Pulmonary artery endothelial cell (primary cell): ENCODE measurements around the gene KLHL29. TPM values are rescaled to one million over a fixed set of nuclear protein-coding genes. Genes with fewer than 3 reads are reported as not detected.

Experiments used
- DNase-seq: peaks from one replicate; pipeline ENCODE4 v3.0.0-alpha.2; 2011; ENCODE audit warnings: low read depth, low spot score
- total RNA-seq: library from RNA; depleted of rRNA; stranded (reverse); fragments of >200 nt; gene quantifications from 2 replicates; pipeline ENCODE4 v1.2.3, GENCODE V29; 2014

The KLHL29 gene
- total RNA-seq, 1 donor from 2014 or later = 4.2 TPM

GRCh38 chr2:23394700-23395099 is 9.7 kb downstream of the KLHL29 start:
- no peak for DNase-seq

GRCh38 chr2:23397478-23397877 is 12.5 kb downstream of the KLHL29 start:
- no peak for DNase-seq

- no peak for DNase-seq
Observed at GRCh38 chr2:23399674-23400261, 14.8 kb downstream of the KLHL29 start.

- DNase-seq = no peak
Observed at GRCh38 chr2:23400703-23401102, 15.7 kb downstream of the KLHL29 start.

DNA sequence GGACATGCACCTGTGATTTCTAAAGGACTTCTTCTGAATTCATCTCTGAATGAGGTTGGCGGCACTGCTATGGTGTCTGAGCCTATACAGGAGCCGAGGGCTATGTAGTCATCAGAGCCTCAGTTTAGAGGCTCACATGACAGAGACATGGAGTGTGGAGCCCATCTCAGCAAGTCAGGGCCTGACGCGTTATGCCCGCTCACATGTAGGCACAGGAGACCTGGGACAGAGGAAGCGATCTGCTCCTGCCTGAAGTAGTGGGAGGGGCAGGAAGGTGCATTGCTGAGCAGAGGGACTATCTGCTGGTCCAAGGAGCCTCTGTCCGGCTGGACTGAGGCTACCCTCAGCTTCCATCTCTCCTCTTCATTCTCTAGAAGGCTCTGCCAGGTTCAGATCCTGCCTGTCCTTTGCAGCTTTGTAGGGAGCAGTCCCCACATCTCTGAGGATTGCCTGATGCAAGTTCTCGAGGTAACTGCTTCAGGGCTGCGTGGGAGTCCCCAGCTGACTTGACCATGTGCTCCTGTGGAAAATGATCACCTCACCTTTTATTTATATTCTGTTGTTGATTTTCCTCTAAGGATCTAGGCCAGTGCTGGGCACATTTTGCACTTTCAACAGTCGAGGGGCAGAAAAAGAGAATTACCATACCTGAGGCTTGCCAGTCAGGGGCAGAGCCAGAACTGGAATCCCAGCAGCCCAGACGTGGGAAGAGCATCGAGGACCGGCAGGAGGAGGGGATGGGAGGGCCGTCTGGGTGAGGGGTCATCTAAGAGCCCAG is 16.6 kb downstream of the KLHL29 start:
- DNase-seq = no peak

- DNase-seq = no peak
Observed at GRCh38 chr2:23402205-23402740, 17.3 kb downstream of the KLHL29 start.

DNA sequence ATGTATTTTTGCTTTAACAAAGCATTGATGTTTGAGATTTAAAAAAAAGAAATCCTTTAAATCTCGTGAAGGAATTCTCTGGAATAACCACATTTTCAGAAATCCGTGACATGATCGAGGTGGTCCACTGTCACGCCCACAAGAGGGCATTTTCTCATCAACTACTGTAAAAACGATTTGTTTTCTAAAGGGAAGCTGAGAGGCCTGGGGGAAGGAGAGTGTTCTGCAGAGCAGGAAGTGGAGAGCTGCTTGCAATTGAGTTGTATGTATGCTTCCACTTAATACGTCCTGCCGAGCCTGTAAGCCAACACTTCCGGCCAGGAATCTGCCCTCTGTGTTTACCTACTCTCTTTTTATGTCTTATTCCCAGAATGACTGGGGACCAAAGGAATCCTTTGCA is 19.4 kb downstream of the KLHL29 start:
- DNase-seq = peak; percentile 44

DNA sequence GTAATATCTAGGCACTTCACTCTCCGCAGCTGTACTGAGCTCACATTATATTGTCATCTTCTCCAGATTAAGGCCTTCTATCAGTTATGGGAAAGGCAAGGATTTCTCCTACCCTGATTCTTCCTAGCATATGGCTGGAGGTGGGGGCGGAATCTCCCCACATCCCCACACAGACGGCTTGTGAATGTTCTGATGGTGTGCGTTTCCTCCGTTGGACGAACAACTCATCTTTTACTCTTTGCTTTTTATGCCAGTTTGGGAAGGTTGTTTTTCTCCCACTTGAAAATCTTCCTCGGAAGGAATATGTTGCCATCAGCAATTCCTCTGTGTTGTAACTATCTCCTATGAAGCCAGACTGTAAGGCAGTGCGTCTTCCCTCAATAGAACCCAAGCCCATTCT is 24.3 kb downstream of the KLHL29 start:
- DNase-seq = no peak

- no peak for DNase-seq
Observed at GRCh38 chr2:23410596-23410995, 25.6 kb downstream of the KLHL29 start.

GRCh38 chr2:23411752-23412431 is 26.9 kb downstream of the KLHL29 start:
- no peak for DNase-seq

- no peak for DNase-seq
Observed at GRCh38 chr2:23412556-23413155, 27.7 kb downstream of the KLHL29 start.

DNA sequence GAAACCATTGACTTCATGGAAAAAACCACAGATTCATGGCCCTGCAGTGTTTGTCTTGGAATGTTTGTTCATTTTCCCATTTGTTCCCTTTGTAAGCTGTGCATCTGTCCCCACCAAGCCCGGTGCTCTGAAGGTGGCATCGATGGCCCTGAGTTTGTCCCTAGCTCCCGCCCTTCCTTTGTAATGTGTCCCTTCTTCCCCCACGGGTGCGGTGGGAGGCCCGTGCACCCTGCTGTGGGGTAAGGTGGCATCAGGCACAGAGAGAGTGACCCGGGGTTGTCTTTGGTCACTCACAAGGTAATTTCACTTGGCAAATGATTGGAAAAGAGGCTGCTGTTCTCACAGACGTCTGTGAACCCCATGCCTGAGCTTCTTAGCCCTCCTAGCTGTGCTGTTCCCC is 28.7 kb downstream of the KLHL29 start:
- no peak for DNase-seq

DNA sequence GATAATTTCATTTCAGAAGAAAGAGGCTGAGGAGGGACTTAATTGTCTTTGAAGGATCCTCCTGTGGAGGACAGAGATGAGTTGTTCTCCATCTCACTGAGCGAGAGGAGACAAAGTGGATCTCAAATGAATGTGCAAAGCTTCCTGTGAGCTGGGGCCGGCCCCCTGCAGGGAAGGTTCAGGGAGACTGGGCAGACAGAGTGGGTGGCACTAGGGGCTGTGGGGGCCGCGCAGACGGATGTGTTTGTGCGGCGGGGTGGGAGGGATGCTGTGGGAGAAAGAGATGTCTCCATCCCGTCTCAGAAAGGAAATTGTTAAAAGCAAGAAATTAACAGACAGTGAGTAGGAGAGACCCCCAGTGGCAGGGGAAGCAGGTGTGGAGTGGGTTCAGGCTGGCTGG is 29.1 kb downstream of the KLHL29 start:
- DNase-seq = no peak

DNA sequence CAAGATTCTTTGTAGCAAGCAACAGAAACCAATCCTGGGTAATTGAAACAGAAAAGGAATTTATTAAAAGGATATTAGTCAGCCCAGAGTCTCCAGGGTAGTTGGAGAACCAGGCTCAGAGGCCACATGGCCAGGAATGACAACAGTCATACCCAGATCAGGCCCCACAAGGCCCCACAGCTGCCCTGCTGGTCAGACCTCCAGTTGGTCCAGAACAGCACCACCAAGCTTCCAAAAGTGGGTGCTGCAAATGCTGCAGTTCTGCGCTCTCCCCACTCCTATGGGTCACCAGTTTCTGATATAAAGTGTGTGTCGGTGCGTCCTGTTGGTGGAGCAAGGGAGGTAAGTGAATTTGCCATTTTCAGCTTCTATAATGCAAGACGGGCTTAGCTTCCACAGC is 29.9 kb downstream of the KLHL29 start:
- DNase-seq = no peak

DNA sequence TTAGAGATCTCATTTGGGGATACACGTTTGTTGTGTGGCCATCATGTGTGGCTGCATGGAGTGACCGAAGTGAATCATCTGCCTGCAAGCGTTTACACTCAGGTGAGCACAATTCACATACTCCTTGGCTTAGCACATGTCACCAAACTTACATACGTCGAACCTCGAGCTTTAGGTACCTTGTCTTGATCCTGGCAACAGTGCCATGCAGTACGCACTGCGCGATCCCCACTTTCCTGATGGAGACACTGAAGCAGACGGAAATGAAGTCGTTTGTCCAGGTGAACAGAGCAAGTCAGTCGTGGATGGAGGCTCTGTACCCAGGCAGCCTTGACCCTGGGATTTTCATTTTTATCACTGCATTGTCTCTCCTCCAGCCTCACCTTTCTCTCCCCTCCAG is 32.3 kb downstream of the KLHL29 start:
- no peak for DNase-seq

GRCh38 chr2:23418056-23418455 is 33.1 kb downstream of the KLHL29 start:
- no peak for DNase-seq

DNA sequence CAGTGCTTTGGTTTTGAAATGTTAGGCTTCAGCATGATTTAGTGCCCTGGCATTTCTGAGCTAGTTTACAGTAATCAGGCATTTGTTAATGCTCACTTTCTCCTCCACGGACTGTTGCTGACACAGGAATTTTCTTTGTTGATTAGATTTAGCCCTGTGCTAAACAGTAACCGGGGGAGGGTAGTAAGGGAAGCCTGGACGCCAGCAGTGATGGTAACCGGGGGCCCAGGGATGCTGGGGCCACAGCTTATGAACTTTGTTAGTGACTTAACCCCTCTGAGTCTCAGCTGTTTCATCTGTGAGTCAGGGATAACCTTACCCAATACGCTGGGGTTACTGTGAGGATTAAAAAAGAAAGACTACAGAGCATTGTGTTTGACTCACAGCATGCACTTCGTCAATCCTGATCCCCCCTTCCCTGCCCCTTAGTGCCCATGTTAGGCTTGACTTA is 33.5 kb downstream of the KLHL29 start:
- no peak for DNase-seq

DNA sequence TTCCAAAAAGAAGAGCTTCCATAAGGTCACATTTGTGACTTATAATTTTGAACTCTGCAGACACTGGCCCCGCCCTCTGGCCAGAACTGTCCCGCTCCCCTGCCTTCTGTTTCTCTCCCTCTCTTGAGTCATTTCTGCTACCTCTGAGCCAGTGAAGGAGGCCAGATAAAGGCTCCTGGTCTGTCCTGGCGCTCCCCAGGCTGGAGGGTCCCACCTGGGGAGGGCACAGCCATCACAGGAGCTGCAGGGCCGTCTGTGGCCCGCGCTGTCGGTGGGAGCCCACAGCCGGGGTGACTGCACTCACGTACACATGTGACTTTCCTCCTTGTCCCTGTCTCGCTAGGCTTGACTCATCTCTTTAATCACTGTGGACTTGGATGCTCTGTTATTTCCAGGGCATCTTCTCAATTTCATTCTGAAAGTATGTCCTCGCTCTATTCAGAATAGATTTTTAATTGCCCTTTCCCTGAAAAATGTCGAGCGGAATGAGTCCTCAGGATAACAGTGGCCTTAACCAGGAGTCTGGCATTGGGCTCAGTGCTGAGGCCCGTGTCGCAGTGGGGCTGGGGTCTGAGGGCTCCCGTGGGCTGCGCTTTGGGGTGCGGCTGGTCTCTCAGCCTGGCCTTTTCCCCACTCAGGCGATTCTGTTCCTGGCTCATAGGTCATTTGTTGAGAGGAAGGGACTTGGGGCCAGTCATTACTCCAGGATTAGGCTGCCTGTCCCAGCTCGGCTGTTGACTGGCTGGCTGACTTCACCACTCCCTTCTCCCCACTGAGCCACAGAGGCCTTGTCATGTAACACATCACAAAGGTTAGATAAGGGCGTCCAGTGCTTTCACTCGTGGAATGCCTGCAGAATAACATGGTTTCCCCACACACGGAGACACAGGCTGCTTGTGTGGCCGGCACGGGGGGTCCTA is 34.5 kb downstream of the KLHL29 start:
- no peak for DNase-seq

DNA sequence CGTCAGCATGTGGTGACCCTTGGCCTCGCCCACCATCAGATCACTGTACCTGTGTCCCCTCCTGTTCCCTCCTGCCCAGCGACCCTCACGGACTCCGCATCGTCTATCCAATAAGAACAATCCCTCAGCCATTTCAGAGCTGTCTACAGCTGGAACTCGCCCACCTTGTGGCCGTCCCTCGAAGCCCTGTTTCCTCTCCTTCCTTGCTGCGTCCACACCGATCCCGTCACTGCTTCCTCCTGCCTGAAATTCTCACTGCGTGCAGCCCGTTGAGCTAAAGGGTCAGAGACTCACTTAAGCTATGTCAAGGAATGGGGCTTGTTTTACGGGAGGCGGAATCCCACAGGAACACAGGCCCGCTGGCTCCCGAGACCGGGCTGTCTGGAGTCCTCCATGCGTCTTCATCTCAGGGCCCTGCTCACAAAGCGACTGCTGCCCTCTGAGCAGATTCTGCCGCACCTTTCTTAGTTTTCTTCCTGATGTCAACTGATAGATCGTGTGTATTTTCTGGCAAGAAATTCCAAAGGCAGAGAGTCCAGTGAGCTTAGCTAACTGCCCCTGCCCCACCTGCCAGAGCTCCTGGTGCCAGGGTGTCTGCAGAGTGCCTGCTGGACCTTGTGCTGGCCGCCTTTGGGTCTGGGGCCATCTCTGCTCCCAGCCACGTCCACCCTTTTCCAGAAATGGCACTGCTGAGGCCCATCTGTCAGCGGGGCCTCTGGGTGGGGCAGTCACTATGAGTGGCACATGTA is 35.3 kb downstream of the KLHL29 start:
- no peak for DNase-seq

- DNase-seq = no peak
Observed at GRCh38 chr2:23420840-23421476, 36.0 kb downstream of the KLHL29 start.
